Measurements from ENCODE around the gene UBE2V1.
"Not testable (repeated sequence)": the region's sequence is repeated elsewhere in the genome, so short reads cannot be mapped to it uniquely, and the experiment has no call there.

GRCh38 chr20:50103464-50104107 lies 9.4 kb downstream of the UBE2V1 start:
- TF ChIP-seq CTCF, POLR2A (IDR thresholded peaks at IDR 0.05): not testable (repeated sequence)

All from suprapubic skin (tissue), 3 donors.